HCT116 (cell line): ENCODE results near the gene PLA2G15.

ENCODE experiments used
- POLR2A ChIP-seq: IDR thresholded peaks from 2 replicates; pipeline ENCODE4 v1.7.0; 2011; ENCODE audit warnings: borderline replicate concordance; ENCODE audit not compliant: insufficient read depth, insufficient read length; ENCODE audit errors: extremely low read depth
- TF ChIP-seq, protein P1 (sequence below): IDR thresholded peaks from 2 replicates; pipeline ENCODE4 v1.6.1; 2011; ENCODE audit warnings: mild to moderate bottlenecking, low read length, moderate library complexity; ENCODE audit not compliant: insufficient replicate concordance; ENCODE audit errors: extremely low read depth

DNA sequence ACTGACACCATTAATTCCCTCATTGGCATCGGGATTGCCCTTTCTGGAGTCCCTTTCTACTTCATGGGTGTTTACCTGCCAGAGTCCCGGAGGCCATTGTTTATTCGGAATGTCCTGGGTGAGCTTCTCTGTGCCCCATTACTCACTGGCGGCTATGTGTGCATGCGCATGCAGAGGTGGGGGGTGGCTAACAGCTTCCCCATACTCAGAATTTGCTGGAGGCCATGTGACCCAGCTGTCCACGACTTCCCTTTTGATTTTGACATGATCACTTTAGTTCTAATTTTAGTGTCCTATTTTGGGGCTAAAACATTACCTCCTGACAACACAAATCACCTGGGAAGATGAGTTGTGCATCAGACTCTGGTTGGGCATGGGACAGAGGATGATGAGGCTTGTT lies 51.5 kb downstream of the PLA2G15 start:
- TF ChIP-seq POLR2A, result no peak
- TF ChIP-seq, protein P1, sequence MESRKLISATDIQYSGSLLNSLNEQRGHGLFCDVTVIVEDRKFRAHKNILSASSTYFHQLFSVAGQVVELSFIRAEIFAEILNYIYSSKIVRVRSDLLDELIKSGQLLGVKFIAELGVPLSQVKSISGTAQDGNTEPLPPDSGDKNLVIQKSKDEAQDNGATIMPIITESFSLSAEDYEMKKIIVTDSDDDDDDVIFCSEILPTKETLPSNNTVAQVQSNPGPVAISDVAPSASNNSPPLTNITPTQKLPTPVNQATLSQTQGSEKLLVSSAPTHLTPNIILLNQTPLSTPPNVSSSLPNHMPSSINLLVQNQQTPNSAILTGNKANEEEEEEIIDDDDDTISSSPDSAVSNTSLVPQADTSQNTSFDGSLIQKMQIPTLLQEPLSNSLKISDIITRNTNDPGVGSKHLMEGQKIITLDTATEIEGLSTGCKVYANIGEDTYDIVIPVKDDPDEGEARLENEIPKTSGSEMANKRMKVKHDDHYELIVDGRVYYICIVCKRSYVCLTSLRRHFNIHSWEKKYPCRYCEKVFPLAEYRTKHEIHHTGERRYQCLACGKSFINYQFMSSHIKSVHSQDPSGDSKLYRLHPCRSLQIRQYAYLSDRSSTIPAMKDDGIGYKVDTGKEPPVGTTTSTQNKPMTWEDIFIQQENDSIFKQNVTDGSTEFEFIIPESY, result no peak
